NT2/D1 (cell line): ENCODE data around the gene FHOD3.

ENCODE experiments used
- SUZ12 ChIP-seq: IDR thresholded peaks from 2 replicates; pipeline ENCODE4 v1.6.1; 2011; ENCODE audit not compliant: insufficient read length, insufficient read depth; ENCODE audit errors: extremely low read depth
- YY1 ChIP-seq: IDR thresholded peaks from 2 replicates; pipeline ENCODE4 v1.6.1; 2011; ENCODE audit not compliant: insufficient read length, insufficient read depth
- ZNF274 ChIP-seq: IDR thresholded peaks from 2 replicates; pipeline ENCODE4 v1.6.1; 2011; ENCODE audit warnings: mild to moderate bottlenecking, low read depth, low read length

DNA sequence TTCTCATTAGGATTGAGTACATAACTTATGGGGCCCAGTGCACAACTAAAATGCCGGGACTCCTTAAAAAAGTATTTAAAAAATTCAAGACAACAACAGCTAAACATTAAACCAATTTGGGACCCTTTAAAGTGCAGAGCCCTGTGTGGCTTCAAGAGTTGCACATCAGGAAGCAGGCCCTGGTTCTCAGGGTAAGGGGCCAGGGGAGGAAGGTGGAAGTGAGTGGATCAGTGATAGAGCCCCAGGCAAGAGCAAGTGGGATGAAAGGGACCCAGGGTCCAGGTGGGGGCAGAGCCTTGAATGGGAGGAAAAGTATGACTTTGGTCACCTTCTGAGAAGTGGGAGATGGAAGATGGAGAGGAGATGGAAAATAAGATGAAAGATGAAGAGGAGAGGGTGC lies 2.3 kb upstream of the FHOD3 start:
- no peak for TF ChIP-seq YY1
- TF ChIP-seq ZNF274, result no peak
- TF ChIP-seq SUZ12, result no peak
